ENCODE data around the gene SIMC1.
"Not testable (repeated sequence)": the region's sequence is repeated elsewhere in the genome, so short reads cannot be mapped to it uniquely, and the experiment has no call there.

The SIMC1 gene

DNA sequence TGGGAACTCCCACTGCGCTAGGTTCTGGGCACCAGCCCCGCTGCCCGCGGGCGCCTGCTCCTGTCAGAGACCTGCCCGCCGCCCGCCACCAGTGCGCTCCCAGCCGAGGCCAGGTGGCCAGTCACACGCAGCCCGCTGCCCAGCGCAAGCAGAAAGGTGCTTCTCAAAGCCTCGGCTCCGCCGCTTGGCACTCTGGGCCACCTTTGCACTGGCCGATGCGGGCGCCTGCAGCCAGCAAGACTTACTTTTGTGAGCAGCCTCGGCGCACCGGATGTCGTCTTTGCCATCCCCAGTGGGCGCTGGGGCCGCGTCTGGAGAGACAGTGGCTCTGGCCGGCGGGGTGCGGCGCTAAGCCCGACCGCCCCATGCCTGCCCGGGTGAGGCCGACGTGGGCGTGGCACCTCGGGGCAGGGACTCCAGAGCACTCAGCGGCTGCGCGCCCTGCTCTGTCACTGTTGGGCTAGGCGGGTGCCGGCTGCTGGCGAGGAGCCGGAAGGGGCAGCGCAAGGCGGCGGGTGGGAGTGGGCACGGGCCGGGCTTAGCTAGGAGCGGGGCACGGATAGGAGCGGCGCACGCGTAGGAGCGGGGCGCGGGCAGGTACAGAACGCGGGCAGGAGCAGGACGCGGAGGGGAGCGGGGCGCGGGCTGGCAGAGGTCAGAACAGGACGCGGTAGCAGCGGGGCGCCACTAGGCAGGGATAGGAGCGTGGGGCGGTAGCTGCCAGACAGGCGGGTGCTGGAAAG lies 39.1 kb upstream of the SIMC1 start:
- ATAC-seq (ENCODE audit: low read depth); H3K4me1 Mint-ChIP-seq; H3K9me3 Mint-ChIP-seq; H3K27me3 Mint-ChIP-seq; H3K36me3 Mint-ChIP-seq; H3K27ac Mint-ChIP-seq; H3K4me3 Mint-ChIP-seq: not testable (repeated sequence)
- DNase-seq (ENCODE audit: low spot score in 2 of 2): peak in 1 of 2 donors; percentile 20

- not testable (repeated sequence) for H3K27ac Mint-ChIP-seq; H3K4me1 Mint-ChIP-seq; H3K27me3 Mint-ChIP-seq; DNase-seq (ENCODE audit: low spot score in 2 of 2); H3K9me3 Mint-ChIP-seq; H3K4me3 Mint-ChIP-seq; H3K36me3 Mint-ChIP-seq; ATAC-seq (ENCODE audit: low read depth)
Measured at GRCh38 chr5:176199803-176200399, 38.3 kb upstream of the SIMC1 start.

DNA sequence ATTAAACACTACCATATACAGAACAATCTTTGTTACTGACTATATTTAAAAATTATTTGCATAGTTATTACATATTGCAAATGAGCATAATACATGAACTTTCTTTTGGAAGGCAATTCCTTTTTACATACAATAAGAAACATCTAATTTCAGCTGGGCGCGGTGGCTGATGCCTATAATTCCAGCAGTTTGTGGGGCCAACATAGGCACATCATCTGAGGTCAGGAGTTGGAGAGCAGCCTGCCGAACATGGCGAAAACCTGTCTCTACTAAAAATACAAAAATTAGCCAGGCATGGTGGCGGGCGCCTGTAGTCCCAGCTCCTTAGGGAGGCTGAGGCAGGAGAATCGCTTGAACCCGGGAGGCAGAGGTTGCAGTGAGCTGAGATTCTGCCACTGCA lies 36.4 kb upstream of the SIMC1 start:
- H3K36me3 Mint-ChIP-seq: no peaks in the 10 kb centered on the region
- H3K27me3 Mint-ChIP-seq: peaks cover 3% of the 10 kb centered on the region
- H3K4me1 Mint-ChIP-seq: no peaks in the 10 kb centered on the region
- no peak for DNase-seq (ENCODE audit: low spot score in 2 of 2)
- no peak overlapping the region for H3K4me3 Mint-ChIP-seq
- no peak overlapping the region for H3K27ac Mint-ChIP-seq
- H3K9me3 Mint-ChIP-seq: no peaks in the 10 kb centered on the region
- no peak for ATAC-seq (ENCODE audit: low read depth)

- H3K4me1 Mint-ChIP-seq: no peaks in the 10 kb centered on the region
Measured at GRCh38 chr5:176203086-176203485, 35.1 kb upstream of the SIMC1 start.

GRCh38 chr5:176203535-176203934 lies 34.7 kb upstream of the SIMC1 start:
- not testable (repeated sequence) for H3K4me1 Mint-ChIP-seq; H3K36me3 Mint-ChIP-seq; H3K9me3 Mint-ChIP-seq; H3K4me3 Mint-ChIP-seq; ATAC-seq (ENCODE audit: low read depth); H3K27ac Mint-ChIP-seq; H3K27me3 Mint-ChIP-seq; DNase-seq (ENCODE audit: low spot score in 2 of 2)

More at GRCh38 chr5:176203086-176203485, 35.1 kb upstream of the SIMC1 start:
- no peak for ATAC-seq (ENCODE audit: low read depth)
- peaks cover 1% of the 10 kb centered on the region for H3K27me3 Mint-ChIP-seq
- no peaks in the 10 kb centered on the region for H3K36me3 Mint-ChIP-seq
- no peak for DNase-seq (ENCODE audit: low spot score in 2 of 2)
- no peak overlapping the region for H3K27ac Mint-ChIP-seq
- no peaks in the 10 kb centered on the region for H3K9me3 Mint-ChIP-seq
- no peak overlapping the region for H3K4me3 Mint-ChIP-seq

GRCh38 chr5:176214466-176215021 lies 23.7 kb upstream of the SIMC1 start:
- H3K4me1 Mint-ChIP-seq; H3K27ac Mint-ChIP-seq; H3K9me3 Mint-ChIP-seq; H3K4me3 Mint-ChIP-seq; H3K36me3 Mint-ChIP-seq; ATAC-seq (ENCODE audit: low read depth); DNase-seq (ENCODE audit: low spot score in 2 of 2): not testable (repeated sequence)
- peaks cover 10% of the 10 kb centered on the region for H3K27me3 Mint-ChIP-seq

DNA sequence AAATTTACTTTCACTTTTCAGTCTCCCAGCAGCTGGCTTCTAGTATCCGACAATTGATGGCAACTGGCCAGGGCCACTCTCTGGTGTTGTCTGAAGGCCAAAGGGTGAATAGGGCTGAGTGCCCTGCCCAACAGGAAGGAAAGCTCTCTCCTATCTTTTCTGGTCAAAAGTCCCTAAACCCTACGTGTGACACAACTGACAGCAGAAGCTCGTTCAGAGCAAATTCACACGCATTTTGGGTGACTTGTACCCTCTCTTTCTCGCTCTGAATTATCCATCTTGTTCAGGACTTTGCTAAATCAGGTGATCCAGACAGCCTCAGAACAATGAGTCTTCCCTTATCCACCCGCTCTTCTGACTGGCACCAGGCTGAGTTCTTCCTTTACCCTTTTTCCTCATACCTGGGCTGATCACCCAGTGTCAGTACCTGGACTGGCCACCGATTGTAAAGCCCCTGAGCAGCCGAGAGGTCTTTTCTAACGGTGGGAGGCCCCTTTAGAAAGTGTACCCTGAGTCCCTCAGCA lies 21.8 kb upstream of the SIMC1 start:
- not testable (repeated sequence) for H3K4me1 Mint-ChIP-seq; H3K27ac Mint-ChIP-seq; H3K36me3 Mint-ChIP-seq; H3K27me3 Mint-ChIP-seq; H3K4me3 Mint-ChIP-seq; ATAC-seq (ENCODE audit: low read depth); H3K9me3 Mint-ChIP-seq; DNase-seq (ENCODE audit: low spot score in 2 of 2)

DNA sequence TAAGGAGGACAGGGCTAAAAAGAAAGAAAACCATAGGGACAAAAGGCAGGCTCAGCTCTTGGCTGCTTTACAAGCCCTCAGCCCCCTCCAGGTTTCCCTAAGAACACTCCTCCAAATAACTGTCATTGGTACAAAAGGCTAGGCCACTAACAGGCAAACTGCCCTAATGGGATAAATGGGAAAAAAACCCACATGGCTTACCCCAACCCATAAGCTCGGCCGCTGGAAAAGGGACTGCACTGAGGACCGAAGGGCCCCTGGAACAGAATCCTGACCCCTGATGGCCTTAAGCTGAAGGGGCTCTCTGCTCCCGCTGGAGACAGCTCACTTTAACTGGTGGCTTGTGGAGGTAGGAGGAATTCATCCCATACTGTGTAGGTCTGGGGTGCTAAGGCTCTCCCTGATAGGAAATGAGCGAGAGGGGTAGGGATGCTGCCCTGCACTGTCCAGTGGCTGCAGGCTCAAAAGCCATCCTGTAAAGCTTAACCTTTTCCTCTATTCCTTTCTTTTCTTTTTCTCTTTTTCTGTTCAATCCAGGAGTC lies 21.0 kb upstream of the SIMC1 start:
- not testable (repeated sequence) for H3K4me1 Mint-ChIP-seq; H3K36me3 Mint-ChIP-seq; H3K27ac Mint-ChIP-seq; H3K9me3 Mint-ChIP-seq; H3K4me3 Mint-ChIP-seq; ATAC-seq (ENCODE audit: low read depth); DNase-seq (ENCODE audit: low spot score in 2 of 2); H3K27me3 Mint-ChIP-seq

- H3K36me3 Mint-ChIP-seq; ATAC-seq (ENCODE audit: low read depth); H3K4me3 Mint-ChIP-seq; H3K27me3 Mint-ChIP-seq; DNase-seq (ENCODE audit: low spot score in 2 of 2); H3K9me3 Mint-ChIP-seq; H3K27ac Mint-ChIP-seq; H3K4me1 Mint-ChIP-seq: not testable (repeated sequence)
Measured at GRCh38 chr5:176217764-176218163, 20.5 kb upstream of the SIMC1 start.

GRCh38 chr5:176222006-176222405 lies 16.2 kb upstream of the SIMC1 start:
- not testable (repeated sequence) for H3K27me3 Mint-ChIP-seq; H3K4me3 Mint-ChIP-seq; H3K9me3 Mint-ChIP-seq; H3K27ac Mint-ChIP-seq; DNase-seq (ENCODE audit: low spot score in 2 of 2); H3K4me1 Mint-ChIP-seq; ATAC-seq (ENCODE audit: low read depth); H3K36me3 Mint-ChIP-seq

GRCh38 chr5:176228358-176228757 lies 9.9 kb upstream of the SIMC1 start:
- not testable (repeated sequence) for ATAC-seq (ENCODE audit: low read depth); H3K27me3 Mint-ChIP-seq; H3K4me1 Mint-ChIP-seq; H3K27ac Mint-ChIP-seq; DNase-seq (ENCODE audit: low spot score in 2 of 2); H3K36me3 Mint-ChIP-seq; H3K9me3 Mint-ChIP-seq; H3K4me3 Mint-ChIP-seq

GRCh38 chr5:176233253-176233652 lies 5.0 kb upstream of the SIMC1 start:
- not testable (repeated sequence) for H3K27ac Mint-ChIP-seq; DNase-seq (ENCODE audit: low spot score in 2 of 2); H3K4me3 Mint-ChIP-seq; H3K9me3 Mint-ChIP-seq; H3K36me3 Mint-ChIP-seq; ATAC-seq (ENCODE audit: low read depth); H3K27me3 Mint-ChIP-seq
- peaks cover 12% of the 10 kb centered on the region for H3K4me1 Mint-ChIP-seq

GRCh38 chr5:176235155-176235554 lies 3.1 kb upstream of the SIMC1 start:
- peaks cover 15% of the 10 kb centered on the region for H3K4me1 Mint-ChIP-seq
- H3K27ac Mint-ChIP-seq: peak overlapping the region; percentile 60
- H3K36me3 Mint-ChIP-seq, H3K27me3 Mint-ChIP-seq, H3K9me3 Mint-ChIP-seq, H3K4me3 Mint-ChIP-seq: not testable (repeated sequence)
- DNase-seq (ENCODE audit: low spot score in 2 of 2): peak in 1 of 2 donors; percentile 47
- peak; percentile 23 for ATAC-seq (ENCODE audit: low read depth)

GRCh38 chr5:176238645-176239283 lies 540 bp downstream of the SIMC1 start:
- H3K4me1 Mint-ChIP-seq: peaks cover 16% of the 10 kb centered on the region
- H3K27me3 Mint-ChIP-seq; H3K9me3 Mint-ChIP-seq; H3K36me3 Mint-ChIP-seq; H3K4me3 Mint-ChIP-seq; DNase-seq (ENCODE audit: low spot score in 2 of 2); H3K27ac Mint-ChIP-seq: not testable (repeated sequence)
- ATAC-seq (ENCODE audit: low read depth): peak; percentile 4

Measured in memory B cell (primary cell).